GM04503 (cell line): ENCODE results near the gene SLC12A2.

Experiments
- DNase-seq: peaks from one replicate; pipeline ENCODE4 v3.0.0-alpha.2; 2012; ENCODE audit warnings: low read depth

Gene SLC12A2

DNA sequence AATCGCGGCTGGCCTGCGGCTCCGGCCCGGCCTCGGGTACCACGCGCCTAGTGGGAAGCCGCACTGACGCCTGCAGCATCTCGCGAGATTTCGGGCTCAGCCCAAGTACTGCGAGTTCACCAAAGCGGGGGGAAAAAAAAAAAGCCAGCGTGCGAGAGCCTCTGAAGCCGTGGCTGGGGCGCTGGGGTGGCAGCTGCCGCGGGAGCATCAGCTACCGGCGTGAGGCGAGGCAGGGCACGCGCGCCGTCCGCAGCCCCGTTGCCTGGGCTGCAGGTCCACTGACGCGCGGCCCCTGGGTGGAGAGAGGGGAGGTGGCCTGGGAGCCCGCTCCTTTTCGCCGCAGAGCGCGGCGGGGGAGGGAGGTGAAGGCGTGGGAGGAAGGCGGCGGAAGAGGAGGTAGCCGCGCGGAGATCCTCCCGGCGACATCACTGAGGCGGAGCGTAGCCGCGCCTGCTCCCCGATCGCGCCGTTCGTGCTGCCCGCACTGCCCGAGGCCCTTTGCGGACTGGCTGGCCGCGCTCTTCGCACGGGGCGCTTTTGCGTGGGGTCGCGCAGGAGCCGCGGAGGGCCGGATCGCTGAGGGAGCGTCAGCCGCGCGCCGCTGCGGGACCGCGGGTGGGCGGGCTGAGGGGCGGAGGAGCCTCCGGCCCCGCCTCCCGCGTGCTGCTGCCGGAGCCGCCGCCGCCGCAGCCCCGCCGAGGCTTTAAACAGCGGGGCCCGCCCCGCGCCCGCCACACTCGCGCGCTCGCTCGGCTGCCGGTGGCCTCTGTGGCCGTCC lies at the start of gene SLC12A2:
Gene SLC12A2, plus strand, starts transcription at position 734 of the 778 bp plus-strand sequence. CDS start 189 bp downstream, outside the sequence.
- DNase-seq: peak; percentile 77

- DNase-seq: no peak
Observed at GRCh38 chr5:128035689-128036088, 47.9 kb upstream of the SLC12A2 start.

DNA sequence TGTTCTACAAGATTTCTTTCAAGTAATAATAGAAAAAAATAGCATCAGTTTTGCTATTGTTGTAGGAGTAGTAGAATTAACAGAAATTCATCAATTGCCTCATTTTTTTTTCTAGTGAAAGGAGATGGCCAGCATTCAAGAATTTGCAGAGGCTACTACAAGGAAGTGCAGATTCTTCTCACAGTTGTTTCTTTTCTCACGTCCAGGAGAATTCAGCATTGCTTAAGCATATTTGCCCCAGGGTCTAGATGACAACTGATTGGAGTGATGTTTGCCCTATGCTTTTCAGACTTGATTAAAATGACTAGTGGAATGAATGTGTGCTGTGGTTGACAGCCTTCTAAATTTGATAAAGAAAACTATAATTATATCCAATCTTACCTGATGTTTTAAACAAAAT lies 46.6 kb upstream of the SLC12A2 start:
- DNase-seq: peak; percentile 22

DNA sequence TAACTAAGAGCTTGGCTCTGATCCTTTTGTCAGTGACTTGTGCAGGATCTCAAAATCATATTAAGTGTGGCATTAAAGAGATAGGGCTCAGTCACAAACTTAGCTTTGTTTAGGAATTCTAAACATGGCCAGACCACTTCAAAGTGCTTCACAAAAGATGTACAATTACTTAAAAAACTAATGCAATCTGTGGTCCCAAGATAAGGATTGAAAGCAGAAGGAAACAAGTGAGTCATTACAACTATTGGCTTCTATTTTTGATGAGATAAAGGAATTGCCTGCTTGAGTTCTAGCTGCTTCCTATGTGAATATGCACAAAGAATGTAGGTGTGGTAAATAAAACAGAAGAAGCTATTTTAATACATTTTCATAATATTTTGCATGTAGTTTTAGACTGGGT lies 44.9 kb upstream of the SLC12A2 start:
- peak; percentile 9 for DNase-seq

DNA sequence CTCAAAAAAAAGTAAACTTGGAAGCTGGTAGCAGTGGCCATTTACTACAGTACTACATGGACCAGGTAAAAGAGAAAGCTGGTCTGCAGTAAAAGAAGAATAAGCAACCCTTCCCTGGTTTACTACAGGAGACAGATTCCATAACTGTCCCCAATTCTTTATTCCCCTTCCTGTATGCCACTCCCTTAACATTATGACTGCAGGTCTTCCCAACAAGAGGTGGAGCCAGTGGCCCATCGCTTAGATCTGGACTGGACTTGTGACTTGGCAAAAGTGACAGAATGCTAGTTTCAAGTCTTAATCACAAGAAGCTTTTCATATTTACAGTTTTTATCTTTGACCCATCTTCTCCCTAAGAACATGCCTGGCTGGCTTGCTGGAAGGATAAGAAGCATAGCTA lies 42.6 kb upstream of the SLC12A2 start:
- DNase-seq: no peak

- DNase-seq: no peak
Observed at GRCh38 chr5:128052780-128053179, 30.8 kb upstream of the SLC12A2 start.

GRCh38 chr5:128053291-128053954 lies 30.1 kb upstream of the SLC12A2 start:
- peak; percentile 11 for DNase-seq

GRCh38 chr5:128060644-128061385 lies 22.8 kb upstream of the SLC12A2 start:
- no peak for DNase-seq

DNA sequence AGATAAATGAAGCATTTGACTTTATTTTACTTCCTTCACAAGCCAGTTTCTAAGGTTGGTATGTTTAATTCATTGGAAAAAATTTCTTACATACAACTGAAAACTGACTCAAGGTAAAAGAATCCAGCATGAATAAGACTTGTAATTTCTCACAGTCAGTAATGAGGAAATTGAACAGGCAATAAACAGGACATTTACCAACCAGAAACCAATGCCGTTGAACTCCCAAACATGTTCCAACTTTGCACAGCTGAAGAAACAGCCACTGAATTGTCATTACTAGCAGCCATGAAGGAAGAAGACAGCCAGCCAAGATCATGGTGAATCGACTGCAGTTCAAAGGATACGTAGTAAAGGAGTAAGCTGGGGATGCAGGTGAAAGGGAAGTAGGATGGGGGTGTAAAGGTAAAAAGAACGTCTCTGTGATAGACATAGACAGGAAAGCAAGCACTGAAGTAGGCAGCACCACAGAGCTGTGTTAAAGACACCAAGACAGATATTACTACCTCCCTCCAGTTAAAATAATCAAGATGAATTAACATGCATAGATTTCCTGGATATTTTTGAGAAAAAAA lies 21.3 kb upstream of the SLC12A2 start:
- DNase-seq: peak; percentile 62

- no peak for DNase-seq
Observed at GRCh38 chr5:128074171-128074570, 9.4 kb upstream of the SLC12A2 start.

- DNase-seq: no peak
Observed at GRCh38 chr5:128074953-128075352, 8.6 kb upstream of the SLC12A2 start.

GRCh38 chr5:128077526-128077925 lies 6.0 kb upstream of the SLC12A2 start:
- DNase-seq: no peak

DNA sequence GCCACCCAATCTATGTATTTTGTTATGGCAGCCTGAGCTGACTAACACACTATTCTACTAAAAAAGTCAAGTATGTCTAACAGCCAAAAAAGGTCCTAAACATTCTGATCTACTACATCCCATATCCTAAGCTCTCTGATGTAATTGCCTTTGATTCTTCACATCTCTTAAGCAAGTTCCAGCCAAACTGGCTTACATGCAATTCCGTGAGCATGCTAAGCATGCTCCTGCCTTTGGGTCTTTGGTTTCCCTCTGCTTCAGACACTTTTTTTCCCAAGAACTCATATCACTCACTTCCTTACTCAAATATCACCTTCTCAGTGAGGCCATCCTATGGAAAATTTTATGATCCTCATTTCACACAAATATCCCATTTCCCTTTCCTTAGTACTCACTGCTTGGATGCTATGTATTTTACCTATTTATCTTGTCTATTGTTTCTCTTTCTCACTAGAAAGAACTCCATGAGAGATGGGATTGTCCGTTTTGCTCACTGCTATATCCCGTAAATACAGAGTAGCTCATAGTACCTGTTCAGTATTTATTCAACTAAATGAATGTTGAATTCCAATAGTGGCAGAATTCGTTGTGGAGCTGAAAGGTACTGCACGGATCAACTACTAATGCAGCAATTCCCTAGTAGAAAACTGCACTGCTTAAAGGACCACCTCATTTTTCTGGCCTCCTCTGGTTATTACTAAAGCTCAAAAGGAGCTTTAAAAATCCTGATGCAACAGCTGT lies 2.3 kb upstream of the SLC12A2 start:
- DNase-seq: no peak

DNA sequence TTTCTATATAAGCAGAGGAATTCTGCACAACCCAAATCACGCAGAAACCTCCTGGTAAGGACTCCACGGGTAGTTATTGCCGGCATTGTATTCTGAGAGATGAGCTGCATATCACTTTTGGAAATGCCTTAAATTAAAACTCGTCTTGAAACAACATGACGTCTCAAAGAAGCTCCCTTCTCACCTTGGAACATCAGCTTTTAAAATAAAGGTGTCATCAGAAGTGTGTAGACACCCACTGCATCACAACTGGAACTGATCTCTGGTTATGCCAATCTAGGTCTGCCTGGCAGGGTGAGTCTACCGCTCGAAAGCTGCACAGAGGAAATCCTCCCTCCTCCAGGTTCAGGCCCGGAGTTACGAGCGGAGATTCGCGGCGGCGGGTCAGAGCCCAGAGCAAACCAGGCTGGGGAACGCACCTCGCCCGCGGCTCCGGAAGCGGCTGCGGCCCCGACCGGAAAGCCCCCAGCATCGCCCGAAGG lies 974 bp upstream of the SLC12A2 start:
- no peak for DNase-seq

- DNase-seq: no peak
Observed at GRCh38 chr5:128083811-128084227, 253 bp downstream of the SLC12A2 start.

GRCh38 chr5:128084228-128085167 lies 932 bp downstream of the SLC12A2 start:
- no peak for DNase-seq

- no peak for DNase-seq
Observed at GRCh38 chr5:128085413-128085812, 1.8 kb downstream of the SLC12A2 start.

GRCh38 chr5:128091579-128091978 lies 8.0 kb downstream of the SLC12A2 start:
- no peak for DNase-seq

DNA sequence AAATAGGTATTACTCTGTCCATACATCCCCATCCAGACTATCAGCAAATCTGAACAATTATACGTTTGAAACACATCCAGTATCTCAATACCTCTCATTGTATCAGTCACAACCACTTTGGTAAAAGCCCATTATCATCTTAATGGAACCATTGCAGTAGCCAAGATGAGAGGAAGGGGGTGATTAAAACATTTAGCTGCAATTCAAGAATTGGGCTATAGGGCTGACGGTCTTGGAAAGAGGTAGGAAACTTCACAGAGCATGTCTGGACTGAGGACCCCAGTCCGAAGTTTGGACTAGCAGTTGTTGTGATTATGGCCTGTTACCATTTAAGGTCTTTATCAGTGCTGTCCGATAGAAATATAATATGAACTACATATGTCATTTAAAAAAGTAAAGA lies 8.6 kb downstream of the SLC12A2 start:
- no peak for DNase-seq

- no peak for DNase-seq
Observed at GRCh38 chr5:128093368-128093767, 9.8 kb downstream of the SLC12A2 start.
